Measurements from ENCODE around the gene SCYGR2.

Gene SCYGR2

GRCh38 chr2:227607941-227608340 lies 9.2 kb downstream of the SCYGR2 start:
- H3K4me3 ChIP-seq (ENCODE audit: low read depth, low read length), result no peak overlapping the region
- TF ChIP-seq CTCF (IDR thresholded peaks at IDR 0.05; ENCODE audit: low read depth, low read length, missing control alignments), result no peak
- DNase-seq (ENCODE audit: low read depth), result no peak
- in situ Hi-C loops (cut with HindIII; ENCODE audit: low sequenced_read_pairs), result no loop called here

DNA sequence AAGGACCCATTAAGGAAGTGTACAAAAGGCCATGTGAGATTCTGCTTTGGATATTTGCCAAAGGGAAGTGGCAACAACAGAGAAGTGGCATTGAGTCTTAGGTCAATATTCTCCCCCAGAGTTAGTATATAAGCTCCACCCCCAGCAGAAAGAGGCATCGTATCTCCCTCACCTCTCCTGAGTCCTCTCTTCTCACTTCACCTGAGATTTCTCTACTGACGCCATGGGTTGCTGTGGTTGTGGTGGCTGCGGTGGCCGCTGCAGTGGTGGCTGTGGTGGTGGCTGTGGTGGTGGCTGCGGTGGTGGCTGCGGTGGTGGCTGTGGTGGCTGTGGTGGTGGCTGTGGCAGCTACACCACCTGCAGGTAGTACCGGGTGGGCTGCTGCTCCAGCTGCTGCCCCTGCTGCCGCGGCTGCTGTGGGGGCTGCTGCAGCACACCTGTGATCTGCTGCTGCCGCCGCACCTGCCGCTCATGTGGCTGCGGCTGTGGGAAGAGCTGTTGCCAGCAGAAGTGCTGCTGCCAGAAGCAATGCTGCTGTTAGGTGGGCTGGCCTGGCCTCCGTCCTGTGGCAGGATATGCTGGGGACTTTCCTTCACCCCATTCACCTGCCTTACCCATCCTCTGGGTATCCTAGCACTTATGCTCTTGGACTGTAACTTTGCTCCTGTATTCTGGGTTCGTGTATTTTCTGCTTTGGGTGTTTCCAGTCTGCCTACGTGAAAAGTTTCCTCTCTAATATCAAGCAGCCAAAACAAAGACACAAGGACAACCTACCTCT lies 10.1 kb downstream of the SCYGR2 start:
- in situ Hi-C loops (cut with HindIII; ENCODE audit: low sequenced_read_pairs), result no loop called here
- TF ChIP-seq CTCF (IDR thresholded peaks at IDR 0.05; ENCODE audit: low read depth, low read length, missing control alignments), result no peak
- no peak overlapping the region for H3K4me3 ChIP-seq (ENCODE audit: low read depth, low read length)
- DNase-seq (ENCODE audit: low read depth), result no peak

DNA sequence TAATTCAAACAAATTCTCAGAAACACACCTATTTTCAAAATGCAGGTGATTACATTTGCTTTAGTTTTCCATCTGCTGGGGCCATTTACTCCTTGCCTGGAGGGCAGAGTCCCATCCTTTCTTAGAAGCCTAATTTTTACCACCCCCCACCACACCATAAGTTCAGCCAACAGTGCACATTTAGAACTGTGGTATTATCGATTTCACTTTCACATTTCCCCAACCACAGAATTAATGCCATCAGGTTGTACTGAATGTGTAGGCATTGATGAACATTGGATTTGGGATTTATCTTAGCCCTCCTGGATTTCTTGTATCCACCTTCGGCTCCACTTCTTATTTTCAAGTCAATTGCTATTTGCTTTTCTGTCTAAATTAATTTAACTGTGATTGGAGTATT lies 11.4 kb downstream of the SCYGR2 start:
- H3K4me3 ChIP-seq (ENCODE audit: low read depth, low read length), result no peak overlapping the region
- in situ Hi-C loops (cut with HindIII; ENCODE audit: low sequenced_read_pairs), result no loop called here
- TF ChIP-seq CTCF (IDR thresholded peaks at IDR 0.05; ENCODE audit: low read depth, low read length, missing control alignments), result no peak
- no peak for DNase-seq (ENCODE audit: low read depth)

DNA sequence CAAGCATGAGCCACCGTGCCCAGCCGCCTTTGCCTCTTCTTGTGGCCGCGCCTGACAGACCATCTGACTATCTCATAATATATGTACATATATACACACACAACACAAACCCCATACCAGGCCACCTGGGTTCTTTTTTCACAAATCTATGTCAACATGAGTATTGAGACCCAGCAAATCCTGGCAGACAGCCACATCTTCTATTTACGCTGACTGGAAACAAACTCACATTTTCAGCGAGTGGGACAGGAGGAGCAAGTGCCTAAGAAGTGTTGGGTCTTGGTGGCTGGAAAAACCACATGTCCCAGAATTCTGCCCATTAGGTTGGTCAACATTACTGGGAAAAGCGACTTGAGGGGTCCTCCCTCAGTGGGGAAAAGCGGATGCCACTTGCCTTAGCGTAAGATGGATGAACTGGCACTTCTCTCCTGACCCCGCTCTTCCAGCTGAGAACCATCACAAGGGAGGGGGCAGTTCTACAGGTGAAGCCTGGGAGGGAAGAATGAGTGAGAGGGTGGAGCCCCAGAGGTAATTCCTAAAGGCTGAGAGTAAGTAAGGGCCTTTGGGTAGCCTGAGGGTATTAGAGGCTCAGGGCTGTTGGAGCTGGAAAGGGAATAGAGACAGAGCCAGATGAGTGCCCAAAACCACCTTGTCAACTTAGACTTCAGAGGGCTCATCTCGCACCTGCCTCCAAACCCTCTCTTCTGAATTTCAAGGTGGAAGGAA lies 14.0 kb downstream of the SCYGR2 start:
- in situ Hi-C loops (cut with HindIII; ENCODE audit: low sequenced_read_pairs), result no loop called here
- DNase-seq (ENCODE audit: low read depth), result no peak
- no peak overlapping the region for H3K4me3 ChIP-seq (ENCODE audit: low read depth, low read length)
- no peak for TF ChIP-seq CTCF (IDR thresholded peaks at IDR 0.05; ENCODE audit: low read depth, low read length, missing control alignments)

- H3K4me3 ChIP-seq (ENCODE audit: low read depth, low read length), result no peak overlapping the region
- no peak for DNase-seq (ENCODE audit: low read depth)
- no peak for TF ChIP-seq CTCF (IDR thresholded peaks at IDR 0.05; ENCODE audit: low read depth, low read length, missing control alignments)
- in situ Hi-C loops (cut with HindIII; ENCODE audit: low sequenced_read_pairs), result no loop called here
Measured at GRCh38 chr2:227613272-227613660, 14.6 kb downstream of the SCYGR2 start.

DNA sequence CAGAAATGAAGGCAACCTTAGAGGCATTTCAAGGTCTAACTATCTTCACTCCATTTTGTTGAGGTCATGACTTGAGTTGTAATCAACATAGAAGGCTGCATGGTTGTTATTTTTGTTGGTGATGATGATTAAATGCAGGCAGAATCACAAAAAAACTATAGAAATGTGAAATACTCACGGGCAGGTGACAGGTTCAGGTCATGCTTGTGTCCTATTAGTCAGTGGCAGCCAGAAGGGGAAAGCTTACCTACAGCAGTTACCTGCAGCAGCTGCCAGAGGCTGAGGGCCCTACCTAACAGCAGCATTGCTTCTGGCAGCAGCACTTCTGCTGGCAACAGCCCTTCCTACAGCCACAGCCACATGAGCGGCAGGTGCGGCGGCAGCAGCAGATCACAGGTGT lies 15.6 kb downstream of the SCYGR2 start:
- DNase-seq (ENCODE audit: low read depth), result no peak
- TF ChIP-seq CTCF (IDR thresholded peaks at IDR 0.05; ENCODE audit: low read depth, low read length, missing control alignments), result no peak
- in situ Hi-C loops (cut with HindIII; ENCODE audit: low sequenced_read_pairs), result no loop called here
- no peak overlapping the region for H3K4me3 ChIP-seq (ENCODE audit: low read depth, low read length)

Data from astrocyte of the cerebellum (primary cell).